ENCODE measurements around the gene PFN1. TPM values are rescaled to one million over a fixed set of nuclear protein-coding genes. Genes with fewer than 3 reads are reported as not detected.

PFN1 gene
- total and polyA plus RNA-seq, 9 of the 15 experiments (the other 6 are each of a cell fraction or from before 2014, with no cell fraction given) = 60.5 to 1,479 (median 456) TPM

- TF ChIP-seq, protein P1, sequence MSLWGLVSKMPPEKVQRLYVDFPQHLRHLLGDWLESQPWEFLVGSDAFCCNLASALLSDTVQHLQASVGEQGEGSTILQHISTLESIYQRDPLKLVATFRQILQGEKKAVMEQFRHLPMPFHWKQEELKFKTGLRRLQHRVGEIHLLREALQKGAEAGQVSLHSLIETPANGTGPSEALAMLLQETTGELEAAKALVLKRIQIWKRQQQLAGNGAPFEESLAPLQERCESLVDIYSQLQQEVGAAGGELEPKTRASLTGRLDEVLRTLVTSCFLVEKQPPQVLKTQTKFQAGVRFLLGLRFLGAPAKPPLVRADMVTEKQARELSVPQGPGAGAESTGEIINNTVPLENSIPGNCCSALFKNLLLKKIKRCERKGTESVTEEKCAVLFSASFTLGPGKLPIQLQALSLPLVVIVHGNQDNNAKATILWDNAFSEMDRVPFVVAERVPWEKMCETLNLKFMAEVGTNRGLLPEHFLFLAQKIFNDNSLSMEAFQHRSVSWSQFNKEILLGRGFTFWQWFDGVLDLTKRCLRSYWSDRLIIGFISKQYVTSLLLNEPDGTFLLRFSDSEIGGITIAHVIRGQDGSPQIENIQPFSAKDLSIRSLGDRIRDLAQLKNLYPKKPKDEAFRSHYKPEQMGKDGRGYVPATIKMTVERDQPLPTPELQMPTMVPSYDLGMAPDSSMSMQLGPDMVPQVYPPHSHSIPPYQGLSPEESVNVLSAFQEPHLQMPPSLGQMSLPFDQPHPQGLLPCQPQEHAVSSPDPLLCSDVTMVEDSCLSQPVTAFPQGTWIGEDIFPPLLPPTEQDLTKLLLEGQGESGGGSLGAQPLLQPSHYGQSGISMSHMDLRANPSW (CRISPR knock-in tag; IDR thresholded peaks at IDR 0.05) = no peak
- TF ChIP-seq ZBED1 (IDR thresholded peaks at IDR 0.05) = no peak
- TF ChIP-seq POLR2AphosphoS2 (IDR thresholded peaks at IDR 0.05; ENCODE audit: low read length) = no peak
- no peak for TF ChIP-seq SMAD3 (CRISPR knock-in tag; conservative IDR thresholded peaks at IDR 0.05)
- no peak for TF ChIP-seq CBX8 (IDR thresholded peaks at IDR 0.05; ENCODE audit: borderline replicate concordance, extremely low read depth, low read depth, low read length, poor library complexity, severe bottlenecking)
These were observed 39.4 kb downstream of the PFN1 start (continued) for GRCh38 chr17:4908711-4909496.

GRCh38 chr17:4908301-4908700 is 40.0 kb downstream of the PFN1 start:
- intact Hi-C loops (cut with micrococcal nuclease) (loop anchor here (10.0 kb wide), 1 partner anchor 56 kb away; the partner anchor contains the start of gene SPAG7), in situ Hi-C loops (cut with MboI) (no loop called here)
- H3K36me3 ChIP-seq (ENCODE audit: control insufficient read depth, insufficient read depth, low read length) = no peaks in the 10 kb centered on the region
- peaks cover 5 to 13% of the 10 kb centered on the region in 2 experiments for H3K4me1 ChIP-seq (replicated peaks in 1 of 2; ENCODE audit: control insufficient read depth in 2 of 2, insufficient read depth in 2 of 2, low read length in 2 of 2)
- DNase-seq (ENCODE audit: extremely low read depth in 1 of 4, low spot score in 3 of 4) (no peak), ATAC-seq (no peak), FAIRE-seq (no peak)
- no peaks in the 10 kb centered on the region for H3K9me3 ChIP-seq (replicated peaks; ENCODE audit: control insufficient read depth, insufficient read depth, low read depth, low read length)
- H3K27me3 ChIP-seq (ENCODE audit: control insufficient read depth in 2 of 2, insufficient read depth in 2 of 2, low read length in 2 of 2) = no peaks in the 10 kb centered on the region; a peak in 1 of 5 replicates
- no peak overlapping the region; the same call in 2 of the 3 replicates for H3K27ac ChIP-seq (ENCODE audit: extremely low read depth, low read depth, low read length)
- no peak for TF ChIP-seq CC2D1A (IDR thresholded peaks at IDR 0.05)
- TF ChIP-seq, protein P2, sequence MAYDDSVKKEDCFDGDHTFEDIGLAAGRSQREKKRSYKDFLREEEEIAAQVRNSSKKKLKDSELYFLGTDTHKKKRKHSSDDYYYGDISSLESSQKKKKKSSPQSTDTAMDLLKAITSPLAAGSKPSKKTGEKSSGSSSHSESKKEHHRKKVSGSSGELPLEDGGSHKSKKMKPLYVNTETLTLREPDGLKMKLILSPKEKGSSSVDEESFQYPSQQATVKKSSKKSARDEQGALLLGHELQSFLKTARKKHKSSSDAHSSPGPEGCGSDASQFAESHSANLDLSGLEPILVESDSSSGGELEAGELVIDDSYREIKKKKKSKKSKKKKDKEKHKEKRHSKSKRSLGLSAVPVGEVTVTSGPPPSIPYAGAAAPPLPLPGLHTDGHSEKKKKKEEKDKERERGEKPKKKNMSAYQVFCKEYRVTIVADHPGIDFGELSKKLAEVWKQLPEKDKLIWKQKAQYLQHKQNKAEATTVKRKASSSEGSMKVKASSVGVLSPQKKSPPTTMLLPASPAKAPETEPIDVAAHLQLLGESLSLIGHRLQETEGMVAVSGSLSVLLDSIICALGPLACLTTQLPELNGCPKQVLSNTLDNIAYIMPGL (CRISPR knock-in tag; IDR thresholded peaks at IDR 0.05) = no peak
- TF ChIP-seq ZNF347 (CRISPR knock-in tag; IDR thresholded peaks at IDR 0.05; ENCODE audit: low read depth) = no peak
- TF ChIP-seq KAT8 (IDR thresholded peaks at IDR 0.05; ENCODE audit: low read depth) = no peak
- no peak for TF ChIP-seq ZNF668 (CRISPR knock-in tag; IDR thresholded peaks at IDR 0.05)
- peak overlapping the region; percentile 95 for H2AFZ ChIP-seq (ENCODE audit: low read depth, low read length)
- ChIA-PET CTCF (ENCODE audit: low intra/inter-chr PET ratio) (no interaction called here), POLR2A (interaction anchor here (1.1 kb wide), 1 partner anchor 9 kb away, joined by 5 read pairs; no protein-coding TSS in a partner anchor)
- no peak overlapping the region for H3K4me2 ChIP-seq (ENCODE audit: insufficient read depth, low read length)
- H4K20me1 ChIP-seq (replicated peaks; ENCODE audit: control insufficient read depth, insufficient read depth, low read length) = no peaks in the 10 kb centered on the region
- 0 out of 4 replicates have a peak overlapping the region, but pooled peaks of 1 of the 2 experiments have one; percentile 28 for H3K9ac ChIP-seq (ENCODE audit: insufficient read depth in 1 of 2, low read depth in 2 of 2, low read length in 2 of 2)
- peaks cover 1% of the 10 kb centered on the region for H3K9me1 ChIP-seq (ENCODE audit: control insufficient read depth, insufficient read depth, low read length)
- 69% methylated on average over 7 of the region's 10 CpGs for WGBS (ENCODE audit: insufficient coverage, low coverage, missing lambda C conversion rate)
- no peak overlapping the region for H3K4me3 ChIP-seq
- H3K79me2 ChIP-seq (ENCODE audit: control insufficient read depth, insufficient read depth, low read length) = no peaks in the 10 kb centered on the region
- BruUV-seq (replicated peaks) = no TSS peak
